PC-9 (cell line): ENCODE data around the gene HERC4.

Source experiments
- EZH2 ChIP-seq: fragments of 200-600 bp; sonication (generic); IDR thresholded peaks from 2 replicates; pipeline ENCODE4 v1.8.0; 2017; ENCODE audit warnings: antibody characterized with exemption, low read depth
- TF ChIP-seq, protein P1 (sequence below): fragments of 200-600 bp; sonication (generic); conservative IDR thresholded peaks from 2 replicates; pipeline ENCODE4 v1.6.1; 2017; ENCODE audit warnings: mixed run types, antibody characterized with exemption, mild to moderate bottlenecking, moderate library complexity

- TF ChIP-seq, protein P1, sequence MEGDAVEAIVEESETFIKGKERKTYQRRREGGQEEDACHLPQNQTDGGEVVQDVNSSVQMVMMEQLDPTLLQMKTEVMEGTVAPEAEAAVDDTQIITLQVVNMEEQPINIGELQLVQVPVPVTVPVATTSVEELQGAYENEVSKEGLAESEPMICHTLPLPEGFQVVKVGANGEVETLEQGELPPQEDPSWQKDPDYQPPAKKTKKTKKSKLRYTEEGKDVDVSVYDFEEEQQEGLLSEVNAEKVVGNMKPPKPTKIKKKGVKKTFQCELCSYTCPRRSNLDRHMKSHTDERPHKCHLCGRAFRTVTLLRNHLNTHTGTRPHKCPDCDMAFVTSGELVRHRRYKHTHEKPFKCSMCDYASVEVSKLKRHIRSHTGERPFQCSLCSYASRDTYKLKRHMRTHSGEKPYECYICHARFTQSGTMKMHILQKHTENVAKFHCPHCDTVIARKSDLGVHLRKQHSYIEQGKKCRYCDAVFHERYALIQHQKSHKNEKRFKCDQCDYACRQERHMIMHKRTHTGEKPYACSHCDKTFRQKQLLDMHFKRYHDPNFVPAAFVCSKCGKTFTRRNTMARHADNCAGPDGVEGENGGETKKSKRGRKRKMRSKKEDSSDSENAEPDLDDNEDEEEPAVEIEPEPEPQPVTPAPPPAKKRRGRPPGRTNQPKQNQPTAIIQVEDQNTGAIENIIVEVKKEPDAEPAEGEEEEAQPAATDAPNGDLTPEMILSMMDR = no peak
- TF ChIP-seq EZH2 = no peak
Measured at GRCh38 chr10:68046642-68047041, 28.4 kb downstream of the HERC4 start.
